Fibroblast of skin of abdomen (primary cell): ENCODE data around the gene METTL26.

Experiments
- DNase-seq: peaks from one replicate; pipeline ENCODE4 v3.0.0-alpha.2; 2013

The METTL26 gene

GRCh38 chr16:674968-675883, 39.1 kb upstream of the METTL26 start, which contains the start of gene RHBDL1:
Gene RHBDL1 (plus strand): TSS chr16:675671. CDS start chr16:675791, 120 bp downstream.
- DNase-seq = peak; percentile 34

- DNase-seq = no peak
Observed at GRCh38 chr16:674214-674881, 38.2 kb upstream of the METTL26 start.

GRCh38 chr16:673399-673991, 37.4 kb upstream of the METTL26 start:
- DNase-seq = no peak

GRCh38 chr16:672851-673250, 36.7 kb upstream of the METTL26 start:
- DNase-seq = no peak

GRCh38 chr16:672371-672770, 36.3 kb upstream of the METTL26 start:
- no peak for DNase-seq

- no peak for DNase-seq
Observed at GRCh38 chr16:671353-672131, 35.4 kb upstream of the METTL26 start.

- no peak for DNase-seq
Observed at GRCh38 chr16:670485-671352, 34.6 kb upstream of the METTL26 start.

GRCh38 chr16:669666-670065, 33.6 kb upstream of the METTL26 start:
- no peak for DNase-seq

- DNase-seq = no peak
Observed at GRCh38 chr16:668519-669171, 32.5 kb upstream of the METTL26 start.

GRCh38 chr16:667780-668518, 31.8 kb upstream of the METTL26 start, which contains the start of gene RHOT2:
Gene RHOT2 (plus strand): TSS chr16:668132. CDS start chr16:668200, 68 bp downstream.
- peak; percentile 89 for DNase-seq

- no peak for DNase-seq
Observed at GRCh38 chr16:667113-667779, 31.1 kb upstream of the METTL26 start.

- no peak for DNase-seq
Observed at GRCh38 chr16:666572-666971, 30.5 kb upstream of the METTL26 start.

GRCh38 chr16:662597-662996, 26.5 kb upstream of the METTL26 start:
- no peak for DNase-seq

- DNase-seq = no peak
Observed at GRCh38 chr16:662095-662494, 26.0 kb upstream of the METTL26 start.

GRCh38 chr16:661184-661821, 25.2 kb upstream of the METTL26 start:
- DNase-seq = no peak

GRCh38 chr16:660459-661183, 24.5 kb upstream of the METTL26 start:
- peak; percentile 66 for DNase-seq

- DNase-seq = no peak
Observed at GRCh38 chr16:660132-660458, 24.0 kb upstream of the METTL26 start.

- no peak for DNase-seq
Observed at GRCh38 chr16:659618-660017, 23.5 kb upstream of the METTL26 start.
